ENCODE results near the gene SLC35A4.

SLC35A4 gene, protein sequence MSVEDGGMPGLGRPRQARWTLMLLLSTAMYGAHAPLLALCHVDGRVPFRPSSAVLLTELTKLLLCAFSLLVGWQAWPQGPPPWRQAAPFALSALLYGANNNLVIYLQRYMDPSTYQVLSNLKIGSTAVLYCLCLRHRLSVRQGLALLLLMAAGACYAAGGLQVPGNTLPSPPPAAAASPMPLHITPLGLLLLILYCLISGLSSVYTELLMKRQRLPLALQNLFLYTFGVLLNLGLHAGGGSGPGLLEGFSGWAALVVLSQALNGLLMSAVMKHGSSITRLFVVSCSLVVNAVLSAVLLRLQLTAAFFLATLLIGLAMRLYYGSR

DNA sequence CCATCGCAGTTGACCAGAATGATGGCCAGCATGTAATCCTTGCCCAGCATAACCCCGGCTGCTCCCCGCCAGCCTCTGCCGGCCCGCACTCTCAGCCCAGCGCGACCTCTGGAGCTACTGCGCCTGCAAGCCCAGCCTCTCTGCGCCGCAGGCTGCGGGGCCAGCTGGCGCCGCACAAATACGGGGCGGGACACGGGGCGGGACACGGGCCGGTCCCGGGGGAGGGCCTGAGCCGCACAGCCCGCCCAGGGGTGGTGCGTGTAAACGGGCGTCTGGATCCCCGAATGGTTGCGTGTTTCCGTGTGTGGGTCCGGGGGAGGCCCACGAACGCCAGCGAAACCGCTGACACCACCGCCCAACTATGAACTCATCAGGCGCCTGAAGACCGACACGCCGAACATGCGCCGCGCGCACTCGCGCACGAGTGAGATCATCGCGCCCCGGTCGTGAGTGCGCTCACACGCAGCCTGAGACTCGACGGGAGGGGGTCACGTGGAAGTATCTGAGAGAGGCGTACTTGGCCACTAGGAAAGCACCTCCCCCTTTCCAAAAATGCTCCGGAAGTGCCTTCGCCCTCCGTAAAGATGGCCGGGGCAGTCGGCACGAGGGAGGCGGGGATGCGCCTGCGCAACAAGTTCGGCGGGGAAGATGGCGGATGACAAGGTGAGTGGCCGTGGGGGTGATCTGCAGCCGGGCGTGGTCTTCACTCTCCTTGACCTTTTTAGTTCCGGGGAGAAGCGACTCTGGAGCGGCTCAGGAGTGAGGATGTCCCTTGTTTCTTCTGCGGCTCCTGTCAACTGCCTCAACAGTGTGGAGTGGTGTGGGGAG is at the start of gene SLC35A4, which contains the start of gene APBB3:
TSS of gene SLC35A4 (plus strand) at position 633 of the 828 bp plus-strand sequence. CDS start 2,342 bp downstream, outside the sequence.
TSS of gene APBB3 (minus strand) at position 403 of the 828 bp plus-strand sequence. CDS start at position 50, 353 bp downstream.
- DNase-seq = peak; percentile 93 to 97

DNA sequence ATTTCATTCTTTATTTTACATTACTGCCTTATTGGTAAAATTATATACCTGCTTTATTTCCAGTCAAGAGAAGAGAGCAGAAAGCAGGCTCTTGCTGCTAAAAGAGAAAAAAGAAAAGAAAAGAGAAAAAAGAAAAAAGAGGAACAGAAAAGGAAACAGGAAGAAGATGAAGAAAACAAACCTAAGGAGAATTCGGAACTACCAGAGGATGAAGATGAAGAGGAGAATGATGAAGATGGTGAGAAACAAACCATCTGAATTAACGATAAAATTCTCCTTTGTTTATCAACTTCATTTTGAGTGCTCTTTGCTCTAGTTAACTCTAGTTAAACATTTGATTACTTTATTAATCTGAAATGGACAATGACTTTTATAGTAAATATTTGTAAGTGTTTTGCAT is 40.6 kb upstream of the SLC35A4 start:
- no peak for DNase-seq

DNA sequence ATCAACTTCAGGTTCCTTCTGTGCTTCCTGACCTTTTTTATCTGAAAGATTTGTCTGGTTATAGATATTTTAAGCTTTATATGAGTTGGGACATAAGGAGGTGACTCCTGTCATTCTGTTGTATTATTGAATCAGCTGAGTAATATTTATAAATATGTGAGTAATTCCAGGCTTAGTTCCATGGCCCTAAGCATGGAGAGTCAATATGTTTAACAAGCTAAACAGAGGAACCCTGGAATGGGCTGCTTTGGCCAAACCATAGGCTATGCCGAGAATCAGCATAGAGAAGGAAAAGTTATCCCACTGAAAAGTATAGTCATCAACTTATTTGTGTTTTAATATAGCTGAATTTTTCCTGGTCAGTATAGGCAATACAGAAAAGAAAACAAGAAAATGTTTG is 24.4 kb upstream of the SLC35A4 start:
- no peak for DNase-seq

DNA sequence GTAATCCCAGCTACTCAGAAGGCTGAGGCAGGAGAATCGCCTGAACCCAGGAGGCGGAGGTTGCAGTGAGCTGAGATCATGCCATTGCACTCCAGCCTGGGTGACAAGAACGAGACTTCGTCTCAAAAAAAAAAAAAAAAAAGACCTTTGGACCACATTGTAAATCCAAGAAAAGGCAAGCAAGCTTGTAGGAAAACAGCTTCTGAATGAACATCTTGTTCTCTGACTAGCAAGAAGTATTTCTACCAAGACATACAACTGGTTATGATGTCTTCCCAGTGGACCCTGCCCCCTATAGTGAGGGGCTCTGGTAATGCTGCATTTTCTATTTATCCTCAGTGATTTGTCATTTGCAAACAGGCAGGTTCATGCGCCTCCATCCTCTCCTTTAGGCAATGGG is 21.7 kb upstream of the SLC35A4 start:
- no peak for DNase-seq

DNA sequence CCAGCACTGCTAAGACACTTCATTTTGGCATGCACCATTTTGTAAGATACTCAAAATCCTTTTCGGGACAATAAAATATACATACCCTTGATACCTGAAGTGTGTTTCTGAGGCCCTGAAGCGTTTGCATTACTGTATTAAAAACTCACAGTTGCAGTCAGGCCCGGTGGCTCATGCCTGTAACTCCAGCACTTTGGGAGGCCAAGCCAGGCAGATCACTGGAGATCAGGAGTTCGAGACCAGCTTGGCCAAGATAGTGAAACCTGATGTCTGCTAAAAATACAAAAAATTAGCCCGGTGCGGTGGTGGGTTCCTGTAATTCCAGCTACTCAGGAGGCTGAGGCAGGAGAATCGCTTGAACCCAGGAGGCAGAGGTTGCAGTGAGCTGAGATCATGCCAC is 19.6 kb upstream of the SLC35A4 start:
- no peak for DNase-seq

DNA sequence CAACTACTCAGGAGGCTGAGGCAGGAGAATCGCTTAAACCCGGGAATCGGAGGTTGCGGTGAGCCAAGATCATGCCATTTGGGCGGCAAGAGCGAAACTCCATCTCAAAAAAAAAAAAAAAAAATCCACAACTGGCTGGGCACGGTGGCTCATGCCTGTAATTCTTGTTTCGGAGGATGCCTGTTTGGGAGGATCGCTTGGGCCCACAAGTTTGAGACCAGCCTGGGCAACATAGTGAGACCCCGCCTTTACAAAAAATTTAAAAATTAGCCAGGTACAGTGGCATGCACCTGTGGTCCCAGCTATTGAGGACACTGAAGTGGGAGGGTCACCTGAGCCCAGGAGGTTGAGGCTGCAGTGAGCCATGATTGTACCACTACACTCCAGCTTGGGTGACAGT is 19.0 kb upstream of the SLC35A4 start:
- DNase-seq = no peak

DNA sequence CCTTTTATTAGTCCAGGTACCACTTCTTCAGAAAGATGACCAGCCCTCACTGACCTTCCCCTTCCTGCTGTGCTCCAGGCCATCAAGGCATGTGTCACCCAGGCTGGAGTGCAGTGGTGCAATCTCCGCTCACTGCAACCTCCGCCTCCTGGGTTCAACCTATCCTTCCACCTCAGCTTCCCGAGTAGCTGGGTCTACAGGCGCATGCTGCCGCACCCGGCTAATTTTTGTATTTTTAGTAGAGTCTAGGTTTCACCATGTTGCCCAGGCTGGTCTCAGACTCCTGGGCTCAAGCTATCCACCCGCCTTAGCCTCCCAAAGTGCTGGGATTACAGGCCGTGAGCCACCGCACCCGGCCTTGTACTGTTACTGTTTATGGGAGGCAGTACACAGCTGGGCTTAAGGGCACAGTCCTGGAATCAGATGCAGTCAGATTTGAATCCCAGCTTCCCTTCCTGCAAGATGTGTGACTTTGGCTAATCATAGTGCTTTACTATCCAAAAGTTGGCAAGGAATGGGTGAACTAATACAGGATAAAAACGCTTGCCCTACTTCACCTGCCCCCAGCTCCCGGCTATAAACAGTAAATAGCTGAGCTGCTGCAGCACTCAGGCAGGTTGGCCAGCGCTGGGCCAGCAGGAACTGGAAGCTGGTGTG is 17.6 kb upstream of the SLC35A4 start:
- DNase-seq = no peak

DNA sequence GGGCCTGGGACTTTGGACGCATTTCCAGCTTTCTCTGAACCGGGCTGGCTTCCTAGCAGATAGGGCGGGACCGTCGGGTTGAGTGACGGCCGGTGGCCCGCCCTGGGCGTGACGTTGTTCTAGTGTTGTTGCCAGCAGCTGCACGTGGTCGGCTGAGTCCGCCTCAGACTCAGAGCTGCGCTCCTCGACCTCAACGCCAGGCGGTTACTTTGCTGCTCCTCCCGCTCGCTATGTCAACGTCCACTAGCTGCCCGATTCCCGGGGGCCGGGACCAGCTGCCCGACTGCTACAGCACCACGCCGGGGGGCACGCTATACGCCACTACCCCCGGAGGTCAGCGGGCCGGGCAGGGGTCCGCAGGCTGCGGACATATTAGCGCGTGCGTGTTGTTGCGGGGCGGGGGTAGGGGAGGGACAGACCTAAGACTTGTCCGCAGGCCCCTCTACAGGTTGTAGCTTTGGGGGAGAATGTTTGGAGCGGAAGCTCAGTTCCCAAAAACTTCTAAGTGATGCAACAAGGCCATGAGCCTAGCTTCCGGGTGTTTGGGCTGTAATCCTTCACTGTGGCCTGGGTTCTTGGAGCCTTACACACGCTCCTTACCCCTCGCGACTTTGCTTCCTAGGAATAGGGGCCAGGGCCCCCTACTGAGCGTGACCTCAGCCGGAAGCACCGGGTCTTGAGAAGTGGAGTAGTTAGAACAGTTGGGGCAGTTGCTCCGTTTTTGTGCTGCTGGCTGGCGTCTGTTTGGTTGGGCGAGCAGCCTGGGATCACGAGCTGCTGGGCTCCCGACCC is 16.9 kb upstream of the SLC35A4 start, which contains the start of gene EIF4EBP3:
TSS of gene EIF4EBP3 (plus strand) at position 155 of the 792 bp plus-strand sequence. CDS start at position 231, 76 bp downstream.
- peak; percentile 86 to 89 for DNase-seq

DNA sequence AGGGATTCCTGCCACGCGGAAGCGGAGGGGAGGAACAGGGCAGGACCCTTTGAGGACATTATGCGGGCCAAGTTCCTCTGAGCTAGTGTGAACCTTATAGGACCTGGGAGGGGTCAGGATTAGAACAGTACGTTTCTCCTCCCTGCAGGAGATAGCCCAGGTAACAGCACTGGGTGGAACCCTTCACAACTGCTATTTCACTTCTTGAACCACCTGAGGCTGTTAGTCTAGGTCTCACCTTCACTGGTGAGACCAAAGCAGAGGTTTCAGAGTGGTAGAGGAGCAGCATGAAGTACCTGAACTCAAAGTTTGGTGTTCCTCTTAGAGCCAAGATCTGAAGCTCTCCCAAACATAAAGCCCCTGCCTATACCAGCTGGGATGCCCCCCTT is 16.3 kb upstream of the SLC35A4 start:
- DNase-seq = no peak

DNA sequence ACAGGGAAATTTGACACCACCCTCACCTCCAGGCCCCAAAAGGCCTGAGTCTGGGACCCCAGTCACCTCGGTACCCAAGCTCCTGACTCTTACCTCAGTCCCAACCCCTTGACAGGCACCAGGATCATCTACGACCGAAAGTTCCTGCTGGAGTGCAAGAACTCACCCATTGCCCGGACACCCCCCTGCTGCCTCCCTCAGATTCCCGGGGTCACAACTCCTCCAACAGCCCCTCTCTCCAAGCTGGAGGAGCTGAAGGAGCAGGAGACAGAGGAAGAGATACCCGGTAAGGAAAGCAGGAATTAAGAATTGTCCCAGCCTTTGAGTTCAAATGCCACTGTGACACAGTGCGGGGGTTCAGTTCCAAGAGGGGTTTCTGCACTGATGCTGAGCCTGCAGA is 15.8 kb upstream of the SLC35A4 start:
- no peak for DNase-seq

DNA sequence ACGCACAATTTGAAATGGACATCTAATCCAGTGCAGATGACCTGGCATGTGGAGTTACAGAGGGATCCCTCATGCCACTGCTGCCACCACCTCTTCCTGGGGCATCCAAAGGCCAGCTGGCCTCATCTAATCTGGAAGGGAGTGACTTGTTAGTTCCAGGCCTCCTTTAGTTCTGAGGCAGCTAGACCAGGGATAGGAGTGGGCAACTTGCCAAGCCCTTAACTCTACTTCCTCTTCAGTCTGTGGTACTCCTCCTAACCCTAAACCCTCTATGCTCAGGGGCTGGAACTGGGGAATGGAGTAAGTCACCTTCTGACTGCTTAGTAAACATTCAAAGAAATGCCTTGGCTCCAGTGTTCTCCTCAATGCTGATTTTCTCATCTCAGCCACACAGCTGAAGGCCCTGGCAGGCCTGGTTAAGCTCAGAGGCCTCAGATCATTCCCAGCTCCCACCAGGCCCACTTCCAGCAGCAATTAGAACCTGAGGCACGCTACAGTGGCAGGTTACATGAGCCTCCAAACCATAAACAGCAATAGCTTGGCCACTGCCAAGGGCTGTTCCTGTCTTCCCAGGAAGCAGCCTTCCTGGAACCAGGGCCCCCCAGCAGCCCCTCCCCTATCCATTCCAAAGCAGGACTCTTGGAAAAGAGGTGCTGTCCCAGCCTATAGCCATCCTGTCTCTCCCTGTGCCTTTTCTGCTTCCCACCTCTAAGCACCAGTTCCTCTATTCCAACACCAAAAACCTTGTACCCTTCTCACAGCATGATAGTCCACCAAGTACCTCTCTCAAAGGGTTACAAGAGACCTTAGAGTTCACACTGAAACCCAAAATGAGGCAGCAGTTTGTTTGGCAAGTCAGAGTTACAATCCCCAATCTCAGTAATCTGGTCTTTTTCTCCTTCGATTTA is 15.1 kb upstream of the SLC35A4 start:
- no peak for DNase-seq

DNA sequence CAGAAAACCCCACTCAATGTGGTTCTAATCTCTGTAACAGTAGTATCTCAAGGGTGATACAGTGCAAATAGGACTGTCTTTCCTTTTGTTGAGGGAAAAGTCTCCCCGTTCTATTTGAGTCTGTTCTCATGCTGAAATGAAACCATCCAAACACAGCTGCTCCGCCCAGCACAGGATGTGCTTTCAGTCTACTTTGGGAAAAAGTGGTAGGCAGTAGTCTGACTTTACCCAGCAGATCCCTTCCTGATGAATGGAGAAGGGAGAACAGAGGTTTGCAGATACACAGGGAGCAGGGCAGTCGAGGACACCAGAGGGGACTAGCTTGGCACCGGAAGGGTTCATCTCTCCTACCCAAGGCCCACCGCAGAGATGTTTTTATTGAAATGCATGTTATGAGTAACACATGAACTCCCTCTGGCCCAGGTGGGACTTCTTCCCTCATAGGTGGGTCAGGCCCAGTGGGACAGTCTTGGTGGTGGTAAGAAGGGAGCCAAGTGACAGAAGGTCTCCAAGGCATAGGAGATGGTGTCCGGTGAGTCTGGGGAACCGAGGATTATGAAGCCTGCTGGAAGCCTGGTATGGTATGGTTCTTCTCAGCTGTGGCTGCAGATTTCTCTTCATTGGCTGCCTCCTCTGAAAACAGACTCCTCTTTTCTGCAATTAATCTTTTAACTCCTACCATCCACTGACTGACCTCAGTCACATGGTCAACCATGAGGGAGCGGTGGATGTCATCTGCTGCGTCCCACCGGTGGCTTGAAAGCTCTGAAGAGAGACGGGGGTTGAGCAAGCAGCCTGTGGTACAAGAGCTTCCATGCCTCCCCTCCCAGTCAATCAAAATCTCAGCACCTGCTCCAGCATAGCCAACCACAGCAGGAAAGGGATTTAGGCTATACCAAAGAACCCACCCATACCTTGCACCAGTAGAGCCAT is 14.2 kb upstream of the SLC35A4 start:
- no peak for DNase-seq

DNA sequence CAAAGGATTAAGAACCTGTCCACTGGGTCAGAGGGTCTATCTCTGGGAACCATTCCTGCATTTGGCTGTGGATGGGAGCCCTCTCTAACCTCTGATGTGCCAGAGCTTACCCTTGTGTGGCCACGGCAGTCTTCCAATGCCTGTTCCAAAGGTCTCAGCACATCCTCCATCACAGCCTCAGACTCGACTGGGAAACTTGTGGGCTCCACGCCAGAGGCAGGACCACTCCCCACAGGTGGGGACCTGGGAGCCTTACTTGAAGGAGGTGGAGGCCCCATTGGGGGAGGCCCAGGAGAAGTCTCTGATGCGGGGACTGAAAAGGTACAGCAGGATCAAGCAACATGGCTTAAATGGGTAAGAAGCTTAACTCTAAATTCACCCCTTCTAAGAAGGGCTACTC is 12.8 kb upstream of the SLC35A4 start:
- DNase-seq = no peak

DNA sequence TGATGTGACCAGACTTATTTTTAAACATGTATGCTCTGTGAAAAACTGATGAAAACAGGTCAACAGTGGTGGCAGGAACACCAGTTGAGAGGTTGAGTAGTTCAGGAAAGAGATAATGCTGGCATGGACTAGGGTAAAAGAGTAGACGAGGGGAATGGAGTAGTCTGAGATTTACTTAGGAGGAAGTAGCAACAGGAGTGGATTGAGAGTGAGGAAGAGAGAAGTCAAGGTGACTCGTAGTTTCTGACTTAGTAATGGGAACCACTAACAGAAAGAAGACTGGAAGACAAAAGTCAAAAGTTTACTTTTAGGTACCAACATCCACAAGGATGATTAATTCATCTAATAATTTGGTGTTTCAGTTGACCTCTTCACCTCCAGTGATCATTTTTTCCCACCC is 11.0 kb upstream of the SLC35A4 start:
- no peak for DNase-seq

DNA sequence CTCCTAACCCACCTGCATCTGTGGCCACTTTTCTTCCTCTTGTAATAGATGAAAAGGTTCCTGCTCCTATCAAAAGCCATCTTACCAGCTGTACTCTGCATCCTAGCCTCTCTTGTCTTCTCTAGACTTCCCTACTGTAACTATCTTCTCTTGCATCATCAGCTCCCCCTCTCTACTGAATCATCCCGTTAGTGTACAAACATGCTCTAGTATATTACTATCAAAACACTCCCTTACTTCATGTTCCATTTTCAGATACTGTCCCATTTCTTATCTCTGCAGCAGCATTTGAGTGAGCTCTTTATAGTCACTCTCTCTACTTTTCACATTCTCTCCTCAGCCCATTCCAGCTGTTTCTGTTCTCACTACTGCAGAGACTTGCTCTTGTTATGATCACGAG is 10.2 kb upstream of the SLC35A4 start:
- no peak for DNase-seq

DNA sequence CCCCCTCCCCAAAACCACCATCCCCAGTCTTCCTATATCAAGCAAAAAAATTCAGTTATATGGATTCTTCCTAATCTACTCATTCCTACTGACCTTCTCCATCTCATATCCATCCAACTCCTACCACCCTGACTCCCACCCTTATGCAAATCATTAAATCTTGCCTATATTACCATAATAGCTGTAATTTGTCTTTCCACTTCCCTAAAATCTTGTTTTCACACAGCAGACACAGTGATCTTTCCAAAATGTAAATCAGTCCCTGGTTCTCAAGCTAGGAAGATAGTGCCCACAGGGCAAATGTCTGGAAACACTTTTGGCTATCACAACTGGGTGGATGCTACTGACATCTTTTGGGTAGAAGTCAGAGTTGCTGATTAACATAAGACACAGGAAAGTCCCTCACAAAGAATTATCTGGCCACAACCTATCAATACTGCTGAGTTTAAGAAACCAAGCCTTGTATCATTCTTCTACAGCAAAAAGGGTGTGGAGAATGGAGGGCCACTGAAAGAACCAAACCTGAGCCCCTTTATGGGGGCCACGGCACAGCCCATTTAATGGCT is 8.8 kb upstream of the SLC35A4 start:
- no peak for DNase-seq

DNA sequence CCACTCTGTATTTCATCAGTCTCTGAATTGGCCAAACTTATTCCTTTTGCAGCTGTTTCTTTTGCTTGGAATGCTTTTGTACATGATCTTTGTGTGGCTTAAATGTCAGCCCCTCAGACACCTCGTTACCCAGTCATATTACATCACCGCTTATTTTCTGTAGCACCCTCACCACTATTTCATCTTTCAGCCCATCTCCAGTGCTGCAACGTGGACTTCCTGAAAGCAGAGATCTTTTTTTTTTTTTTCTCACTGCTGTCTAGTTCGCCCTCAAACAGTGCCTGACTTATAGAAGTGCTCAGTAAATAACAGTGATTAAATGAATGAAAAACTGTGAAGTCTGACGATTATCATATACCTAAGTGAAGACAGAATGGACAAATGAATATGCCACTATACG is 8.2 kb upstream of the SLC35A4 start:
- DNase-seq = no peak

DNA sequence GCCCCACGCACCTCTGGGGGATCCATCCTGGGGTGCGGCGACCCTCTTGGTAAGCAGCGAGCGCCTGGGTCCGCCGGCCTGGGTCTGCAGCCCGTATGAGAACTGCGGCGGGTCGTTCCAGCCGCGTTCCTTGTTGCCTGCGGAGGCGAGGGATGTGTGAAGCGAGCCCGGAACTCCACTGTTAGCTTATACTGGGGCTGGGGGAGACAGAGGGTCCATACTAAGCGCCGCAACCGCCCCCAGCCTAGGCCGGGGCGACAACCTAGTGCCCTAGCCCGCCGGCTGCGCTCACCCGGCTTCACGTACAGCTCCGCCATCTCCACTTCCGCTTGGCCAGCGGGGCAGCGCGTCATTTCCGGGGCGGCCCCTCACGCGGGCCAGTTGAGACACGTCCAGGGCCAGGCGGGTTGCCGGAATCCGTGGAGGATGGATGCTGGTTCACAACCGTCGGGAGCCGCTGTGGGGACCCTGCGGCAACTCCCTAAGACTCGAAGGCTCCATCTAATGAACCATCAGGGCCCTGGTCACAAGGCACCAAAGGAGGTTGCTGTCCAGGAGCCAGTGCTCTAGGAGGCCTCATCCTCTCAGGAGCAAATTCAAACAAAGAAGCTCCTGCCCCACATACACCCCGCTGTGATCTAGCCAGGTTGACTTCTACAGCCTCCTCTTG is 7.4 kb upstream of the SLC35A4 start, which contains the start of gene SRA1:
TSS of gene SRA1 (minus strand) at position 338 of the 670 bp plus-strand sequence. CDS start at position 317, 21 bp downstream.
- DNase-seq = peak; percentile 88 to 93

DNA sequence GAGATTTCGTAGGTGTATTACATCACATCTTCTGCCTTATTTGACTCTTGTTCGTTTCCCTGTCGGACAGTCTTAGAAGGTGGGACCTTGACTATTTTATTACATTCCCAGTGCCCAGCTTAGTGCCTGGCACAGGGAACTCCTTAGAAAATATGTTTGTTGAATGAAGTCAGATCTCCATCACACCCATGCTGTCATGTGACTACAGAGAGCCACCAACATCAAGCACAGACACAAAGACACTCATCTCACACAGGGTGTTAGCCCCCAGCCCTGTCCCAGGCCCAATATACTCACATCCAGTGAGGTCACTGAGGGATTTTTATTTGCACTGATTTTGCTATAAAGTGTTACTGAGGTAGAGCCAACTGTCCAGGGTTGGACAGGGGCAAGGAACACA is 6.7 kb upstream of the SLC35A4 start:
- no peak for DNase-seq

Data from stimulated activated CD4-positive, alpha-beta T cell treated with anti-CD3 and anti-CD28 coated beads, Interleukin-2, amount 100 ng/mL, for 24 hours (primary cell).